Smooth muscle cell (in vitro differentiated cells): ENCODE results near the gene TSC22D4. TPM values are rescaled to one million over a fixed set of nuclear protein-coding genes. Genes with fewer than 3 reads are reported as not detected.
"Not testable (repeated sequence)": the region's sequence is repeated elsewhere in the genome, so short reads cannot be mapped to it uniquely, and the experiment has no call there.

ENCODE experiments used
- DNase-seq: peaks from one replicate; lab custom pipeline; 2025; ENCODE audit not compliant: unreplicated experiment; lab: John Stamatoyannopoulos, UW
- H2AFZ ChIP-seq: fragments of 200-600 bp; sonication (generic); 2 replicates; pipeline ENCODE4 v1.6.0; 2016; ENCODE audit warnings: antibody characterized with exemption, low read depth, mild to moderate bottlenecking
- H3F3A ChIP-seq: fragments of 200-600 bp; sonication (generic); 2 replicates; pipeline ENCODE4 v1.6.0; 2017; ENCODE audit warnings: antibody characterized with exemption, low read depth
- H3K27ac ChIP-seq: fragments of 200-600 bp; sonication (generic); 2 replicates; pipeline ENCODE4 v1.5.1; 2016; ENCODE audit warnings: low read depth, mild to moderate bottlenecking
- H3K27me3 ChIP-seq: fragments of 200-600 bp; sonication (generic); 2 replicates; pipeline ENCODE4 v1.6.1; 2016; ENCODE audit warnings: low read depth, mild to moderate bottlenecking
- H3K36me3 ChIP-seq: fragments of 200-600 bp; sonication (generic); 2 replicates; pipeline ENCODE4 v1.5.1; 2016; ENCODE audit warnings: low read depth
- H3K4me1 ChIP-seq: fragments of 200-600 bp; sonication (generic); 2 replicates; pipeline ENCODE4 v1.5.1; 2016; ENCODE audit warnings: low read depth
- H3K4me2 ChIP-seq: fragments of 200-600 bp; sonication (generic); 2 replicates; pipeline ENCODE4 v1.6.0; 2016; ENCODE audit warnings: mild to moderate bottlenecking
- H3K4me3 ChIP-seq: fragments of 200-600 bp; sonication (generic); 2 replicates; pipeline ENCODE4 v1.5.1; 2016; ENCODE audit warnings: mild to moderate bottlenecking
- H3K79me2 ChIP-seq: fragments of 200-600 bp; sonication (generic); 2 replicates; pipeline ENCODE4 v1.6.0; 2016; ENCODE audit warnings: low read depth, mild to moderate bottlenecking
- H3K9ac ChIP-seq: fragments of 200-600 bp; sonication (generic); 2 replicates; pipeline ENCODE4 v1.6.0; 2016; ENCODE audit warnings: low read depth
- H3K9me3 ChIP-seq: fragments of 200-600 bp; sonication (generic); replicated peaks from 2 replicates; pipeline ENCODE4 v1.5.1; 2016; ENCODE audit warnings: low read depth
- H4K20me1 ChIP-seq: fragments of 200-600 bp; sonication (generic); 2 replicates; pipeline ENCODE4 v1.6.0; 2016; ENCODE audit warnings: low read depth
- CTCF ChIP-seq: fragments of 200-600 bp; sonication (generic); IDR thresholded peaks from 2 replicates; pipeline ENCODE4 v1.5.1; 2017; ENCODE audit warnings: borderline replicate concordance, mild to moderate bottlenecking, antibody characterized with exemption; ENCODE audit not compliant: insufficient read depth, poor library complexity, severe bottlenecking
- WGBS: methylation state at CpG from one replicate; pipeline ENCODE4 v1.1.7; 2016; ENCODE audit warnings: low lambda C conversion rate; 5-methylcytosine and 5-hydroxymethylcytosine counted together
- polyA plus RNA-seq: library from polyadenylated mRNA; unstranded; fragments of >200 nt; fragmentation: Nextera tagmentation; extraction: Ambion mirVana; gene quantifications from 2 replicates; pipeline ENCODE4 v1.2.1, GENCODE V29; 2016
- total RNA-seq: library from RNA; depleted of rRNA; stranded (reverse); fragments of >200 nt; gene quantifications from 2 replicates; pipeline ENCODE4 v1.2.3, GENCODE V29; 2014

TSC22D4 gene
- total and polyA plus RNA-seq, 2 experiments from 2014 or later, result 20.0 to 51.1 TPM

GRCh38 chr7:100457033-100457432, 22.0 kb downstream of the TSC22D4 start:
- no peak for DNase-seq
- no peak overlapping the region for H2AFZ ChIP-seq
- WGBS, result 97% methylated on average over 6 of the region's 6 CpGs
- no peak overlapping the region for H3K4me2 ChIP-seq
- H3K9ac ChIP-seq, result no peak overlapping the region
- TF ChIP-seq CTCF, result no peak
- no peaks in the 10 kb centered on the region for H3F3A ChIP-seq
- H3K4me3 ChIP-seq, result no peak overlapping the region
- no peaks in the 10 kb centered on the region for H3K79me2 ChIP-seq
- no peaks in the 10 kb centered on the region for H3K36me3 ChIP-seq
- no peaks in the 10 kb centered on the region for H3K9me3 ChIP-seq
- H3K27me3 ChIP-seq, result no peaks in the 10 kb centered on the region
- no peaks in the 10 kb centered on the region for H4K20me1 ChIP-seq
- no peak overlapping the region for H3K27ac ChIP-seq
- H3K4me1 ChIP-seq, result no peaks in the 10 kb centered on the region

- Histone ChIP-seq H3K27ac (no peak overlapping the region), H3F3A (no peaks in the 10 kb centered on the region), H3K9ac (no peak overlapping the region), H3K79me2 (no peaks in the 10 kb centered on the region), H3K4me2 (no peak overlapping the region), H3K4me3 (no peak overlapping the region), H3K36me3 (no peaks in the 10 kb centered on the region), H2AFZ (no peak overlapping the region), H3K4me1 (no peaks in the 10 kb centered on the region), H4K20me1 (no peaks in the 10 kb centered on the region), H3K27me3 (no peaks in the 10 kb centered on the region), H3K9me3 (no peaks in the 10 kb centered on the region)
- WGBS, result 94% methylated on average over 14 of the region's 14 CpGs
- TF ChIP-seq CTCF, result no peak
- no peak for DNase-seq
Measured at GRCh38 chr7:100456562-100456961, 22.5 kb downstream of the TSC22D4 start.

GRCh38 chr7:100455206-100455605, 23.8 kb downstream of the TSC22D4 start:
- H3K9me3 ChIP-seq, result no peaks in the 10 kb centered on the region
- H3F3A ChIP-seq, result no peaks in the 10 kb centered on the region
- no peaks in the 10 kb centered on the region for H3K4me1 ChIP-seq
- H3K27ac ChIP-seq, result no peak overlapping the region
- H3K4me3 ChIP-seq, result no peak overlapping the region
- 90% methylated on average over 3 of the region's 3 CpGs for WGBS
- TF ChIP-seq CTCF, result no peak
- H4K20me1 ChIP-seq, result no peaks in the 10 kb centered on the region
- H3K9ac ChIP-seq, result no peak overlapping the region
- H2AFZ ChIP-seq, result no peak overlapping the region
- H3K36me3 ChIP-seq, result no peaks in the 10 kb centered on the region
- DNase-seq, result no peak
- H3K79me2 ChIP-seq, result no peaks in the 10 kb centered on the region
- no peak overlapping the region for H3K4me2 ChIP-seq
- H3K27me3 ChIP-seq, result no peaks in the 10 kb centered on the region

GRCh38 chr7:100453854-100454253, 25.2 kb downstream of the TSC22D4 start:
- not testable (repeated sequence) for H3K4me1 ChIP-seq, H3K9ac ChIP-seq, H2AFZ ChIP-seq, H4K20me1 ChIP-seq, H3K4me3 ChIP-seq, H3F3A ChIP-seq, H3K36me3 ChIP-seq, H3K27me3 ChIP-seq, H3K27ac ChIP-seq, H3K79me2 ChIP-seq, H3K4me2 ChIP-seq, H3K9me3 ChIP-seq, DNase-seq
- 96% methylated on average over 8 of the region's 8 CpGs for WGBS
